OCI-LY7 (cell line): ENCODE measurements around the gene WDR64.

ENCODE experiments used
- EZH2phosphoT487 ChIP-seq: fragments of 200-600 bp; sonication (generic); IDR thresholded peaks from 2 replicates; pipeline ENCODE4 v1.6.1; 2018; ENCODE audit warnings: low read depth, borderline replicate concordance, mild to moderate bottlenecking, mixed run types, antibody characterized with exemption, low read length, moderate library complexity, mixed read lengths
- TF ChIP-seq, protein P1 (sequence below): fragments of 200-600 bp; sonication (generic); conservative IDR thresholded peaks from 2 replicates; pipeline ENCODE4 v1.5.1; 2014; ENCODE audit warnings: mild to moderate bottlenecking, antibody characterized with exemption, low read length, moderate library complexity, mixed read lengths

DNA sequence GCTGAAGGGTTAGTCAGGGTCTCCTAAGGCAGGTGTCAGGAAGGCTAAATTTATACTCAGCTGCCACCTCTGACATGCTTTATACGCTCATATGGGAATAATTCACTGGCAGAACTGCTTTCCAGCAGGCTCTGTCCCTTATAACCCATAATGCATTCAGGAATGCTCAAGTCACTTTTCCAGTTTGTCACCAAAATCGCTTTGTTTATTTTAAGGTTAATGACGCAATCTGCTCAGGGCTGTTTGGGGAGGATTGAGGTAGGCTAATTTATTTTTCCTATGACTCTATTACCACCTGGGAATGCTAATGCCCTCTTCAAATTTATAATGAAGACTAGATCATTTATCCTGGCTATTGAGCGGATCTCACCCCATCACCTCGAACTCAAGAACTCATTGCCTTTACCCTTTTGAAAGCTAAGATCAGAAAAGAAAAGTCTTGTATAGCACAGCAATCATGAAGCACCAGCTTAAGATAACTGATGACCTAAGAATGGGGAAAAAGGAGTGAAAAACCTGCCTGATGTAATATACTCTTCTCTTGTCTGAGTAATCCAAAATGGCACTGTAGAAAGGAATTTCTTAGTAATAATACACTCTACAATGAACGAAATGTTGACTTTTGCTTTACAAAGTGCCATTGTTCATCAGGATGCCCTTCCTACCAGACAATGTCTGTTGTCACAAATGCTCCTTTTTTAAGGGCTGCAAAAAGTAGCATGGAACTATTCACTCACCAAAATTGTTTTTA, 98.0 kb downstream of the WDR64 start:
- TF ChIP-seq, protein P1, sequence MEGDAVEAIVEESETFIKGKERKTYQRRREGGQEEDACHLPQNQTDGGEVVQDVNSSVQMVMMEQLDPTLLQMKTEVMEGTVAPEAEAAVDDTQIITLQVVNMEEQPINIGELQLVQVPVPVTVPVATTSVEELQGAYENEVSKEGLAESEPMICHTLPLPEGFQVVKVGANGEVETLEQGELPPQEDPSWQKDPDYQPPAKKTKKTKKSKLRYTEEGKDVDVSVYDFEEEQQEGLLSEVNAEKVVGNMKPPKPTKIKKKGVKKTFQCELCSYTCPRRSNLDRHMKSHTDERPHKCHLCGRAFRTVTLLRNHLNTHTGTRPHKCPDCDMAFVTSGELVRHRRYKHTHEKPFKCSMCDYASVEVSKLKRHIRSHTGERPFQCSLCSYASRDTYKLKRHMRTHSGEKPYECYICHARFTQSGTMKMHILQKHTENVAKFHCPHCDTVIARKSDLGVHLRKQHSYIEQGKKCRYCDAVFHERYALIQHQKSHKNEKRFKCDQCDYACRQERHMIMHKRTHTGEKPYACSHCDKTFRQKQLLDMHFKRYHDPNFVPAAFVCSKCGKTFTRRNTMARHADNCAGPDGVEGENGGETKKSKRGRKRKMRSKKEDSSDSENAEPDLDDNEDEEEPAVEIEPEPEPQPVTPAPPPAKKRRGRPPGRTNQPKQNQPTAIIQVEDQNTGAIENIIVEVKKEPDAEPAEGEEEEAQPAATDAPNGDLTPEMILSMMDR: no peak
- no peak for TF ChIP-seq EZH2phosphoT487
